GM23248 (cell line): Measurements from ENCODE around the gene CABP5. TPM values are rescaled to one million over a fixed set of nuclear protein-coding genes. Genes with fewer than 3 reads are reported as not detected.

Source experiments
- DNase-seq: peaks from one replicate; pipeline ENCODE4 v3.0.0-alpha.2; 2015
- H2AFZ ChIP-seq: fragments of 200-600 bp; sonication (generic); 2 replicates; pipeline ENCODE4 v1.6.1; 2016; ENCODE audit warnings: antibody characterized with exemption
- H3F3A ChIP-seq: fragments of 200-600 bp; sonication (generic); 2 replicates; pipeline ENCODE4 v1.6.1; 2016; ENCODE audit warnings: mild to moderate bottlenecking, antibody characterized with exemption, mixed run types; ENCODE audit not compliant: insufficient read depth
- H3K27ac ChIP-seq: fragments of 200-600 bp; sonication (generic); 2 replicates; pipeline ENCODE4 v1.5.1; 2016; ENCODE audit warnings: mild to moderate bottlenecking
- H3K27me3 ChIP-seq: fragments of 200-600 bp; sonication (generic); replicated peaks from 2 replicates; pipeline ENCODE4 v1.6.1; 2016; ENCODE audit warnings: mild to moderate bottlenecking; ENCODE audit not compliant: insufficient read depth
- H3K36me3 ChIP-seq: fragments of 200-600 bp; sonication (generic); 2 replicates; pipeline ENCODE4 v1.6.1; 2016; ENCODE audit warnings: low read depth, mild to moderate bottlenecking
- H3K4me1 ChIP-seq: fragments of 200-600 bp; sonication (generic); 2 replicates; pipeline ENCODE4 v1.6.1; 2016; ENCODE audit warnings: mild to moderate bottlenecking; ENCODE audit not compliant: insufficient read depth
- H3K4me2 ChIP-seq: fragments of 200-600 bp; sonication (generic); one replicate; pipeline ENCODE4 v1.6.1; 2016; ENCODE audit warnings: mild to moderate bottlenecking; ENCODE audit not compliant: unreplicated experiment
- H3K4me3 ChIP-seq: fragments of 200-600 bp; sonication (generic); 2 replicates; pipeline ENCODE4 v1.5.1; 2016; ENCODE audit warnings: mild to moderate bottlenecking
- H3K79me2 ChIP-seq: fragments of 200-600 bp; sonication (generic); 2 replicates; pipeline ENCODE4 v1.6.1; 2016; ENCODE audit warnings: mild to moderate bottlenecking; ENCODE audit not compliant: insufficient read depth
- H3K9ac ChIP-seq: fragments of 200-600 bp; sonication (generic); 2 replicates; pipeline ENCODE4 v1.6.1; 2016; ENCODE audit warnings: mild to moderate bottlenecking
- H3K9me2 ChIP-seq: fragments of 200-600 bp; sonication (generic); 2 replicates; pipeline ENCODE4 v1.6.1; 2016; ENCODE audit warnings: mixed run types, mild to moderate bottlenecking, moderate library complexity; ENCODE audit not compliant: insufficient read depth
- H3K9me3 ChIP-seq: fragments of 200-600 bp; sonication (generic); one replicate; pipeline ENCODE4 v1.6.1; 2017; ENCODE audit warnings: low read depth
- H4K20me1 ChIP-seq: fragments of 200-600 bp; sonication (generic); 2 replicates; pipeline ENCODE4 v1.6.0; 2016; ENCODE audit not compliant: insufficient read depth
- EZH2 ChIP-seq: fragments of 200-600 bp; sonication (generic); IDR thresholded peaks from 2 replicates; pipeline ENCODE4 v1.6.1; 2018; ENCODE audit warnings: antibody characterized with exemption, mild to moderate bottlenecking; ENCODE audit not compliant: insufficient read depth, poor library complexity, severe bottlenecking
- EZH2phosphoT487 ChIP-seq: fragments of 200-600 bp; sonication (generic); IDR thresholded peaks from 2 replicates; pipeline ENCODE4 v1.6.1; 2018; ENCODE audit warnings: antibody characterized with exemption, moderate library complexity, mild to moderate bottlenecking, low read depth; ENCODE audit not compliant: insufficient read depth
- WGBS, 2 experiments: methylation state at CpG; one replicate each; pipeline ENCODE4 v1.1.6; 2015 to 2017; ENCODE audit warnings: low lambda C conversion rate in 2 of 2, low coverage in 1 of 2; ENCODE audit errors: missing lambda C conversion rate in 2 of 2; 5-methylcytosine and 5-hydroxymethylcytosine counted together
- in situ Hi-C: fragments of 300-500 bp; cut with MboI; formaldehyde crosslinking; loops from 2 replicates; pipeline ENCODE4 v1.15.0; 2020
- polyA plus RNA-seq: library from polyadenylated mRNA; unstranded; fragments of >200 nt; fragmentation: Nextera tagmentation; extraction: Ambion mirVana; gene quantifications from 2 replicates; pipeline ENCODE4 v1.2.1, GENCODE V29; 2016
- total RNA-seq: library from RNA; depleted of rRNA; stranded (reverse); fragments of >200 nt; shearing (Covaris generic); gene quantifications from 2 replicates; pipeline ENCODE4 v1.2.3, GENCODE V29; 2014

Gene CABP5
- total and polyA plus RNA-seq, 2 experiments from 2014 or later = not detected

- Histone ChIP-seq H2AFZ (no peak overlapping the region), H4K20me1 (no peaks in the 10 kb centered on the region), H3K9me2 (no peaks in the 10 kb centered on the region), H3K4me2 (no peak overlapping the region), H3K4me1 (no peaks in the 10 kb centered on the region), H3K4me3 (no peak overlapping the region), H3K79me2 (no peaks in the 10 kb centered on the region), H3K27ac (no peak overlapping the region), H3K36me3 (no peaks in the 10 kb centered on the region), H3K9ac (no peak overlapping the region), H3F3A (no peaks in the 10 kb centered on the region), H3K27me3 (peaks cover 12% of the 10 kb centered on the region), H3K9me3 (no peaks in the 10 kb centered on the region)
- DNase-seq = no peak
- in situ Hi-C loops = no loop called here
- 30 to 36% methylated on average over 2 of the region's 2 CpGs for WGBS, 2 experiments
- no peak for TF ChIP-seq EZH2phosphoT487
These were observed 1.9 kb downstream of the CABP5 start for GRCh38 chr19:48041877-48042580.

GRCh38 chr19:48036765-48037164 lies 7.1 kb downstream of the CABP5 start:
- H3K27me3 ChIP-seq = peaks cover 25% of the 10 kb centered on the region
- H3K4me3 ChIP-seq = no peak overlapping the region
- in situ Hi-C loops = no loop called here
- H4K20me1 ChIP-seq = no peaks in the 10 kb centered on the region
- H3K4me1 ChIP-seq = no peaks in the 10 kb centered on the region
- H3K4me2 ChIP-seq = no peak overlapping the region
- no peak for TF ChIP-seq EZH2phosphoT487
- no peak for TF ChIP-seq EZH2
- no peaks in the 10 kb centered on the region for H3K36me3 ChIP-seq
- H3K79me2 ChIP-seq = no peaks in the 10 kb centered on the region
- H2AFZ ChIP-seq = no peak overlapping the region
- no peaks in the 10 kb centered on the region for H3K9me2 ChIP-seq
- H3F3A ChIP-seq = no peaks in the 10 kb centered on the region
- whole genome bisulfite sequencing, 2 experiments = 33 to 38% methylated on average over 2 of the region's 2 CpGs
- H3K9ac ChIP-seq = no peak overlapping the region
- no peaks in the 10 kb centered on the region for H3K9me3 ChIP-seq
- H3K27ac ChIP-seq = no peak overlapping the region
- DNase-seq = no peak

GRCh38 chr19:48033604-48034003 lies 10.3 kb downstream of the CABP5 start:
- WGBS, 2 experiments = 59 to 64% methylated on average over 5 of the region's 5 CpGs

GRCh38 chr19:48030073-48030472 lies 13.8 kb downstream of the CABP5 start:
- H3K9me3 ChIP-seq = no peaks in the 10 kb centered on the region
- H3K4me1 ChIP-seq = no peaks in the 10 kb centered on the region
- DNase-seq = no peak
- no peaks in the 10 kb centered on the region for H3F3A ChIP-seq
- H3K27ac ChIP-seq = no peak overlapping the region
- H3K9me2 ChIP-seq = no peaks in the 10 kb centered on the region
- H2AFZ ChIP-seq = no peak overlapping the region
- H3K79me2 ChIP-seq = no peaks in the 10 kb centered on the region
- in situ Hi-C loops = no loop called here
- 55 to 56% methylated on average over 9 to 10 of the region's 10 CpGs for WGBS, 2 experiments
- H3K4me3 ChIP-seq = no peak overlapping the region
- 0 out of 2 replicates have a peak, but pooled peaks cover 11% of the 10 kb centered on the region for H3K27me3 ChIP-seq
- no peaks in the 10 kb centered on the region for H4K20me1 ChIP-seq
- no peaks in the 10 kb centered on the region for H3K36me3 ChIP-seq
- H3K9ac ChIP-seq = no peak overlapping the region
- no peak overlapping the region for H3K4me2 ChIP-seq
- no peak for TF ChIP-seq EZH2phosphoT487
- no peak for TF ChIP-seq EZH2

More at GRCh38 chr19:48033604-48034003, 10.3 kb downstream of the CABP5 start:
- Histone ChIP-seq H3K36me3 (no peaks in the 10 kb centered on the region), H3K9ac (no peak overlapping the region), H3K79me2 (no peaks in the 10 kb centered on the region), H3K9me3 (no peaks in the 10 kb centered on the region), H3K4me3 (no peak overlapping the region), H3K27me3 (0 out of 2 replicates have a peak, but pooled peaks cover 16% of the 10 kb centered on the region), H3K4me1 (no peaks in the 10 kb centered on the region), H3K27ac (no peak overlapping the region), H2AFZ (no peak overlapping the region), H3K4me2 (no peak overlapping the region), H3F3A (no peaks in the 10 kb centered on the region), H4K20me1 (no peaks in the 10 kb centered on the region), H3K9me2 (no peaks in the 10 kb centered on the region)
- DNase-seq = no peak
- in situ Hi-C loops = no loop called here
- TF ChIP-seq EZH2 (no peak), EZH2phosphoT487 (no peak)
